Body of pancreas (tissue), 4 donors: Measurements from ENCODE around the gene RHOV.
A peak's percentile ranks its signal among the peaks of the same experiment; 100 is the strongest.

Source experiments
- POLR2A ChIP-seq, 3 donors: fragments of 450-650 bp; IDR thresholded peaks; one replicate each; pipeline ENCODE4 v1.6.1; 2016; ENCODE audit warnings: antibody characterized with exemption in 3 of 3, mild to moderate bottlenecking in 2 of 3
- TF ChIP-seq, protein P1 (sequence below), 7 experiments: fragments of 450-650 bp in 4 of 7; fragments of 200-600 bp in 3 of 7; sonication (generic) in 3 of 7; IDR thresholded peaks; one replicate each; pipeline ENCODE4 v1.5.1; 2016 to 2019; ENCODE audit warnings: antibody characterized with exemption in 7 of 7

DNA sequence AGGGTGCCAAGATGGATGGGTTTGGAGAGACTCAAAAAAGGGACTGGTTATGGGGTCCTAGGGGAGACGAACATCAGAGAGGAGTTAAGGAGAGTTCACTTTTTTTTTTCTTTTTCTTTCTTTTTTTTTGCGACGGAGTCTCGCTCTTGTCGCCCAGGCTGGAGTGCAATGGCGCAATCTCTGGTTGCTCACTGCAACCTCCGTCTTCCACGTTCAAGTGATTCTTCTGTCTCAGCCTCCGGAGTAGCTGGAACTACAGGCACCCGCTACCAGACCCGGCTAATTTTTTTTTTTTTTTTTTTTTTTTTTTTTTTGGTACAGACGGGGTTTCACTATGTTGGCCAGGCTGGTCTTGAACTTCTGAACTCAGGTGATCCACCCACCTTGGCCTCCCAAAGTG lies 29.0 kb downstream of the RHOV start:
- TF ChIP-seq, protein P1, sequence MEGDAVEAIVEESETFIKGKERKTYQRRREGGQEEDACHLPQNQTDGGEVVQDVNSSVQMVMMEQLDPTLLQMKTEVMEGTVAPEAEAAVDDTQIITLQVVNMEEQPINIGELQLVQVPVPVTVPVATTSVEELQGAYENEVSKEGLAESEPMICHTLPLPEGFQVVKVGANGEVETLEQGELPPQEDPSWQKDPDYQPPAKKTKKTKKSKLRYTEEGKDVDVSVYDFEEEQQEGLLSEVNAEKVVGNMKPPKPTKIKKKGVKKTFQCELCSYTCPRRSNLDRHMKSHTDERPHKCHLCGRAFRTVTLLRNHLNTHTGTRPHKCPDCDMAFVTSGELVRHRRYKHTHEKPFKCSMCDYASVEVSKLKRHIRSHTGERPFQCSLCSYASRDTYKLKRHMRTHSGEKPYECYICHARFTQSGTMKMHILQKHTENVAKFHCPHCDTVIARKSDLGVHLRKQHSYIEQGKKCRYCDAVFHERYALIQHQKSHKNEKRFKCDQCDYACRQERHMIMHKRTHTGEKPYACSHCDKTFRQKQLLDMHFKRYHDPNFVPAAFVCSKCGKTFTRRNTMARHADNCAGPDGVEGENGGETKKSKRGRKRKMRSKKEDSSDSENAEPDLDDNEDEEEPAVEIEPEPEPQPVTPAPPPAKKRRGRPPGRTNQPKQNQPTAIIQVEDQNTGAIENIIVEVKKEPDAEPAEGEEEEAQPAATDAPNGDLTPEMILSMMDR (IDR thresholded peaks at IDR 0.05): peak in 1 of 7 experiments; percentile 3
- TF ChIP-seq POLR2A (IDR thresholded peaks at IDR 0.05): no peak
